ENCODE measurements around the gene CALHM3. TPM values are rescaled to one million over a fixed set of nuclear protein-coding genes. Genes with fewer than 3 reads are reported as not detected.

Gene CALHM3
- total RNA-seq, 1 donor, result not detected

DNA sequence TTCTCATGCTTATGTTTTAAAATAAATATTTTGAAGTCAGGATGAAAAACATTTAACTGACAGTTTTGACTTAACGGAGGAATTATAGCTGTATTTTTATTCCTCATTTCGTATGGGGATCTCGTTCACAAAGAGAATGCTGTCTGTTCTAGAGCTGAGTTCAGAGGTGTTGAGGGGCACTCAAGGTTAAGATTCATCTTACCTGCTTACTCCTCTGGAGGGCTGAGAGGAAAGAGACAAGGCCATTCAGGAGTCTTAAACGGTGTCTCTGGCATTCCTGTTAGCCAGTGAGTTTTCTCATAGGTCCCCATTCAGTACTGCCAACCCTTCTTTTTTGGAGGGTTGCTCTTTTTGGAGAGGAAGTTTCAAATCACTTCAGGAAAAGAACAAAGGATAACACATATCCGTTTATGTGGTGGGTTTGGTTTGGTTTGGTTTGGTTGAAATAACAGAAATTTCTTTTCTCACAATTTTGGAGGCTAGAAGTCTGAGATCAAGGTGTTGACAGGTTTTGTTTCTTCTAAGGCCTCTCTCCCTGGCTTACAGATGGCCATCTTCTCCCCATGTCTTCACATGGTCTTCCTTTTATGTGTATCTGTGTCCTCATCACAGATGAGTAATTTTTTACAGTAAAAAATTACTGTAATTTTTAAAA lies 49.9 kb downstream of the CALHM3 start:
- Histone ChIP-seq H3K4me1 (ENCODE audit: insufficient read depth, low read length) (peaks cover 13% of the 10 kb centered on the region), H3K9me3 (ENCODE audit: low read depth, low read length) (no peaks in the 10 kb centered on the region), H3K27me3 (ENCODE audit: insufficient read depth, low read length) (no peaks in the 10 kb centered on the region), H2AFZ (ENCODE audit: low read length) (no peak overlapping the region), H3K4me3 (ENCODE audit: insufficient read depth, low read length) (no peak overlapping the region), H3K79me2 (ENCODE audit: insufficient read depth, low read length) (no peaks in the 10 kb centered on the region), H3K4me2 (ENCODE audit: insufficient read depth, low read length) (no peak overlapping the region), H3K36me3 (ENCODE audit: insufficient read depth, low read length) (peaks cover 66% of the 10 kb centered on the region), H4K20me1 (ENCODE audit: insufficient read depth, low read length) (peaks cover 10% of the 10 kb centered on the region), H3K27ac (ENCODE audit: low read depth, low read length) (no peak overlapping the region)
- DNase-seq (ENCODE audit: insufficient read length, low spot score, missing footprints), result no peak
- TF ChIP-seq CTCF (IDR thresholded peaks at IDR 0.05; ENCODE audit: extremely low read depth, low read depth, low read length), result no peak

DNA sequence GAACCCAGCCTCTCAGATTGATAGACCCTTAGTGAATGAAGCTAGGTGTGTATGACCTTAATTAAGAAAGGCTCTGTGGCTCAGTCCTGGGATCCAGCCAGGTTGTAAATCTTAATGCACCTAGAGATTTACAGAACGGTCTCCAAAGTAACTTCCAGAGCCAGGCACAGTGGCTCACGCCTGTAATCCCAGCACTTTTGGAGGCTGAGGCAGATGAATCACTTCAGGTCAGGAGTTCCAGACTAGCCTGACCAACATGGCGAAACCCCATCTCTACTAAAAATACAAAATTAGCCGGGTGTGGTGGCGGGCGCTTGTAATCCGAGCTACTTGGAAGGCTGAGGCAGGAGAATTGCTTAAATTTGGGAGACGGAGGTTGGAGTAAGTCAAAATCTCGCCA lies 51.2 kb downstream of the CALHM3 start:
- Histone ChIP-seq H3K36me3 (ENCODE audit: insufficient read depth, low read length) (peaks cover 77% of the 10 kb centered on the region), H3K27ac (ENCODE audit: low read depth, low read length) (no peak overlapping the region), H3K79me2 (ENCODE audit: insufficient read depth, low read length) (no peaks in the 10 kb centered on the region), H3K4me2 (ENCODE audit: insufficient read depth, low read length) (no peak overlapping the region), H3K27me3 (ENCODE audit: insufficient read depth, low read length) (no peaks in the 10 kb centered on the region), H4K20me1 (ENCODE audit: insufficient read depth, low read length) (peaks cover 2% of the 10 kb centered on the region), H3K4me1 (ENCODE audit: insufficient read depth, low read length) (peaks cover 5% of the 10 kb centered on the region), H2AFZ (ENCODE audit: low read length) (no peak overlapping the region), H3K4me3 (ENCODE audit: insufficient read depth, low read length) (no peak overlapping the region), H3K9me3 (ENCODE audit: low read depth, low read length) (no peaks in the 10 kb centered on the region)
- no peak for DNase-seq (ENCODE audit: insufficient read length, low spot score, missing footprints)
- no peak for TF ChIP-seq CTCF (IDR thresholded peaks at IDR 0.05; ENCODE audit: extremely low read depth, low read depth, low read length)

DNA sequence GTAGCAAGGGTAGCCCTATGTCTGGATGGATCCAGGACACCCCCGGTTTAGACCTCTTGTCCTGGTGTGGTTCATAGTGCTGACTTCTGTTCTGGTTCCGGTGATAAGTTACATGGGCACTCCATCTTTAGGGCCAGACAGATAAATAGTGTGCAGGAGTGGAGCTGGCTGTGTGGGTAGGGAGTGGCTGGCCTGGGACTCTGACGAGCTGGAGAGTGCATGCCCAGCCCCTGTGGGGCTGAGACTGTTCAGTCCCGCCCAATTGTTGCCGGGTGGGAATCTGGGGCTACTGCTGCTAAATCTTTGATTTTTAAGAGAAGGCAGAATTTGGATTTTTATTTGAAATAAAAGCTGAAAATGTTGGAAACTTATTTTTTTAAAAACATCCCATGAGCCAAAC lies 55.3 kb downstream of the CALHM3 start:
- no peaks in the 10 kb centered on the region for H4K20me1 ChIP-seq (ENCODE audit: insufficient read depth, low read length)
- H2AFZ ChIP-seq (ENCODE audit: low read length), result no peak overlapping the region
- no peak overlapping the region for H3K27ac ChIP-seq (ENCODE audit: low read depth, low read length)
- H3K4me2 ChIP-seq (ENCODE audit: insufficient read depth, low read length), result no peak overlapping the region
- H3K36me3 ChIP-seq (ENCODE audit: insufficient read depth, low read length), result peaks cover 84% of the 10 kb centered on the region
- H3K4me3 ChIP-seq (ENCODE audit: insufficient read depth, low read length), result no peak overlapping the region
- no peak for TF ChIP-seq CTCF (IDR thresholded peaks at IDR 0.05; ENCODE audit: extremely low read depth, low read depth, low read length)
- no peaks in the 10 kb centered on the region for H3K9me3 ChIP-seq (ENCODE audit: low read depth, low read length)
- no peak for DNase-seq (ENCODE audit: insufficient read length, low spot score, missing footprints)
- H3K27me3 ChIP-seq (ENCODE audit: insufficient read depth, low read length), result no peaks in the 10 kb centered on the region
- H3K79me2 ChIP-seq (ENCODE audit: insufficient read depth, low read length), result no peaks in the 10 kb centered on the region
- H3K4me1 ChIP-seq (ENCODE audit: insufficient read depth, low read length), result no peaks in the 10 kb centered on the region

Other genes with a start within 250 kb of the CALHM3 start
- 0.29 and 0.36 TPM in 2 replicates for gene RPEL1, start 233.4 kb downstream of the CALHM3 start, total RNA-seq
- gene INA, start 202.1 kb downstream of the CALHM3 start, total RNA-seq, result 0.29 and 0.36 TPM in 2 replicates
- gene PCGF6, start 128.1 kb downstream of the CALHM3 start, total RNA-seq, result 16.6 and 18.9 TPM in 2 replicates
- gene TAF5, start 111.3 kb downstream of the CALHM3 start, total RNA-seq, result 3.3 and 3.8 TPM in 2 replicates
- gene ATP5MK, start 82.8 kb downstream of the CALHM3 start, total RNA-seq, result 145 and 163 TPM in 2 replicates
- gene PDCD11, start 82.6 kb downstream of the CALHM3 start, total RNA-seq, result 18.8 and 19.2 TPM in 2 replicates
- 54.6 and 56.3 TPM in 2 replicates for gene CALHM2, start 26.9 kb downstream of the CALHM3 start, total RNA-seq
- not detected in 2 replicates for gene CALHM1, start 20.3 kb downstream of the CALHM3 start, total RNA-seq
- gene NEURL1, start 14.5 kb upstream of the CALHM3 start, total RNA-seq, result under 0.01 TPM in 1 of 2 replicates, not detected in the other